H1 (cell line): ENCODE results near the gene CSGALNACT2. TPM values are rescaled to one million over a fixed set of nuclear protein-coding genes. Genes with fewer than 3 reads are reported as not detected.
"Not testable (repeated sequence)": the region's sequence is repeated elsewhere in the genome, so short reads cannot be mapped to it uniquely, and the experiment has no call there.

Source experiments
- CTCF ChIA-PET: fragments of 300-600 bp; sonication (Branson Sonifier 250); formaldehyde crosslinking; loops from one replicate; lab custom pipeline; 2021; ENCODE audit not compliant: partially characterized antibody; lab: Charles Lee
- POLR2A ChIA-PET: fragments of 300-600 bp; sonication (Branson Sonifier 250); formaldehyde crosslinking; loops from one replicate; lab custom pipeline; 2021; ENCODE audit warnings: inconsistent platforms; ENCODE audit not compliant: partially characterized antibody; lab: Charles Lee
- DNase-seq, 2 experiments: peaks; one replicate each; pipeline versions ENCODE4 v3.0.0 to v3.0.0-alpha.2; 2010 to 2022; ENCODE audit warnings: low spot score in 2 of 2, low read depth in 1 of 2, mixed read lengths in 1 of 2
- FAIRE-seq: peaks from 2 replicates; lab custom pipeline; 2011; peaks lifted over from hg19 to GRCh38; lab: Jason Lieb, UNC
- H2AFZ ChIP-seq: 2 replicates; pipeline ENCODE4 v1.8.1; 2012; ENCODE audit warnings: low read length, inconsistent platforms
- H2AK5ac ChIP-seq: 2 replicates; pipeline ENCODE4 v1.6.1; 2013; ENCODE audit warnings: low read depth, low read length
- H2BK120ac ChIP-seq: replicated peaks from 2 replicates; pipeline ENCODE3; 2013; ENCODE audit warnings: low read depth, low read length, inconsistent platforms
- H2BK12ac ChIP-seq: 2 replicates; pipeline ENCODE4 v1.6.1; 2013; ENCODE audit warnings: low read depth, low read length
- H2BK15ac ChIP-seq: 2 replicates; pipeline ENCODE4 v1.6.1; 2013; ENCODE audit warnings: low read length
- H2BK20ac ChIP-seq: 2 replicates; pipeline ENCODE4 v1.6.1; 2013; ENCODE audit warnings: low read length
- H2BK5ac ChIP-seq: 2 replicates; pipeline ENCODE4 v1.6.1; 2013; ENCODE audit warnings: low read depth, low read length
- H3K14ac ChIP-seq: 2 replicates; pipeline ENCODE4 v1.6.1; 2013; ENCODE audit warnings: inconsistent platforms; ENCODE audit not compliant: insufficient read length
- H3K18ac ChIP-seq: 2 replicates; pipeline ENCODE4 v1.6.1; 2013; ENCODE audit warnings: low read length; ENCODE audit errors: extremely low read depth
- H3K23ac ChIP-seq: 2 replicates; pipeline ENCODE4 v1.6.1; 2013; ENCODE audit warnings: inconsistent platforms; ENCODE audit not compliant: insufficient read length
- H3K23me2 ChIP-seq: 2 replicates; pipeline ENCODE4 v1.6.1; 2013; ENCODE audit warnings: low read depth, low read length
- H3K27ac ChIP-seq: 2 replicates; pipeline ENCODE4 v1.6.1; 2011; ENCODE audit warnings: low read depth, low read length, inconsistent platforms
- H3K27me3 ChIP-seq, 4 experiments: replicated peaks in 1 of 4; 1 replicate in 1 of 4; 2 replicates in 3 of 4; pipeline versions ENCODE4 v1.6.1 to v1.8.1; 2011 to 2013; ENCODE audit warnings: low read length in 3 of 4, mild to moderate bottlenecking in 3 of 4, inconsistent platforms in 2 of 4, mixed read lengths in 2 of 4, moderate library complexity in 1 of 4; ENCODE audit not compliant: control insufficient read depth in 3 of 4, insufficient read depth in 3 of 4; ENCODE audit errors: extremely low read depth in 1 of 4
- H3K36me3 ChIP-seq, 4 experiments: 2 replicates each; pipeline versions ENCODE4 v1.6.1 to v1.8.1; 2011 to 2013; ENCODE audit warnings: mild to moderate bottlenecking in 4 of 4, low read length in 3 of 4, moderate library complexity in 2 of 4, control low read depth in 1 of 4, inconsistent platforms in 1 of 4; ENCODE audit not compliant: insufficient read depth in 4 of 4, control insufficient read depth in 2 of 4
- H3K4ac ChIP-seq: replicated peaks from 2 replicates; pipeline ENCODE3; 2013; ENCODE audit warnings: low read length, low read depth, mixed read lengths, inconsistent platforms; ENCODE audit not compliant: insufficient read length
- H3K4me1 ChIP-seq, 4 experiments: replicated peaks in 1 of 4; 1 replicate in 1 of 4; 2 replicates in 3 of 4; pipeline versions ENCODE4 v1.6.1 to v1.8.1; 2011 to 2013; ENCODE audit warnings: low read length in 3 of 4, inconsistent platforms in 2 of 4, mixed read lengths in 1 of 4; ENCODE audit not compliant: insufficient read depth in 4 of 4, control insufficient read depth in 3 of 4
- H3K4me2 ChIP-seq, 2 experiments: 2 replicates each; pipeline versions ENCODE4 v1.6.1 to v1.8.1; 2011 to 2013; ENCODE audit warnings: low read depth in 2 of 2, low read length in 2 of 2, control low read depth in 1 of 2, inconsistent platforms in 1 of 2, mild to moderate bottlenecking in 1 of 2; ENCODE audit not compliant: insufficient read depth in 1 of 2
- H3K4me3 ChIP-seq, 4 experiments: fragments of 200-600, 300-600 bp in 1 of 4; sonication (generic), shearing (Covaris generic), sonication (Bioruptor Twin) in 1 of 4; 2 replicates each; pipeline versions ENCODE4 v1.5.1 to v1.8.1; 2011 to 2016; ENCODE audit warnings: low read length in 4 of 4, low read depth in 3 of 4, control low read depth in 2 of 4, inconsistent platforms in 2 of 4, mild to moderate bottlenecking in 2 of 4, mixed read lengths in 1 of 4, moderate library complexity in 1 of 4; ENCODE audit not compliant: insufficient read depth in 2 of 4; ENCODE audit errors: extremely low read depth in 1 of 4
- H3K56ac ChIP-seq: replicated peaks from 2 replicates; pipeline ENCODE3; 2013; ENCODE audit warnings: low read depth, mild to moderate bottlenecking, mixed read lengths, low read length, inconsistent platforms; ENCODE audit not compliant: insufficient read length
- H3K79me1 ChIP-seq: 2 replicates; pipeline ENCODE4 v1.6.1; 2013; ENCODE audit warnings: low read depth, low read length, control low read depth
- H3K79me2 ChIP-seq, 2 experiments: 2 replicates each; pipeline versions ENCODE4 v1.6.1 to v1.8.1; 2012 to 2013; ENCODE audit warnings: low read length in 2 of 2, mild to moderate bottlenecking in 2 of 2, inconsistent platforms in 1 of 2; ENCODE audit not compliant: insufficient read depth in 2 of 2, control insufficient read depth in 1 of 2
- H3K9ac ChIP-seq, 4 experiments: replicated peaks in 1 of 4; 1 replicate in 1 of 4; 2 replicates in 3 of 4; pipeline versions ENCODE4 v1.6.1 to v1.8.1; 2011 to 2013; ENCODE audit warnings: low read depth in 3 of 4, low read length in 3 of 4, control low read depth in 2 of 4, mild to moderate bottlenecking in 2 of 4, moderate library complexity in 2 of 4, inconsistent platforms in 1 of 4; ENCODE audit errors: extremely low read depth in 1 of 4
- H3K9me3 ChIP-seq, 2 experiments: 2 replicates each; pipeline versions ENCODE4 v1.6.1 to v1.8.1; 2012 to 2013; ENCODE audit warnings: mild to moderate bottlenecking in 2 of 2, moderate library complexity in 2 of 2, control low read depth in 1 of 2, inconsistent platforms in 1 of 2, low read depth in 1 of 2, low read length in 1 of 2, mixed read lengths in 1 of 2; ENCODE audit not compliant: insufficient read depth in 2 of 2
- H4K20me1 ChIP-seq, 2 experiments: replicated peaks in 1 of 2; 2 replicates each; pipeline versions ENCODE3 to v1.8.1; 2011 to 2013; ENCODE audit warnings: inconsistent platforms in 2 of 2, low read length in 2 of 2, mild to moderate bottlenecking in 1 of 2; ENCODE audit not compliant: insufficient read depth in 2 of 2, control insufficient read depth in 1 of 2
- H4K5ac ChIP-seq: 2 replicates; pipeline ENCODE4 v1.6.1; 2013; ENCODE audit warnings: low read length, low read depth, mixed read lengths, inconsistent platforms; ENCODE audit not compliant: insufficient read length
- H4K8ac ChIP-seq: 2 replicates; pipeline ENCODE4 v1.8.0; 2013; ENCODE audit warnings: mild to moderate bottlenecking, moderate library complexity, low read length, inconsistent platforms; ENCODE audit not compliant: insufficient read depth; ENCODE audit errors: extremely low read depth
- H4K91ac ChIP-seq: replicated peaks from 2 replicates; pipeline ENCODE3; 2013; ENCODE audit warnings: low read length, mixed read lengths, inconsistent platforms; ENCODE audit not compliant: insufficient read length
- WGBS, 2 experiments: shearing (Covaris generic) in 1 of 2; methylation state at CpG; one replicate each; pipeline versions ENCODE4 v1.1.6 to v1.1.7; 2013 to 2015; ENCODE audit warnings: low lambda C conversion rate in 2 of 2, mixed read lengths in 2 of 2, inconsistent platforms in 1 of 2, low coverage in 1 of 2, missing lambda C conversion rate in 1 of 2; ENCODE audit not compliant: insufficient replicate concordance in 2 of 2, insufficient coverage in 1 of 2, insufficient read length in 1 of 2; ENCODE audit errors: extremely low coverage in 1 of 2, missing lambda C conversion rate in 1 of 2; 5-methylcytosine and 5-hydroxymethylcytosine counted together
- polyA plus RNA-seq, 7 experiments: library from polyadenylated mRNA; depleted of rRNA in 3 of 7; stranded (reverse) in 5 of 7; unstranded in 2 of 7; fragments of >200 nt in 5 of 7; fragments of 200-250 nt in 2 of 7; gene quantifications; 1 replicate in 5 of 7; 2 replicates in 1 of 7; 4 replicates in 1 of 7; pipeline versions ENCODE4 v1.2.1 to v1.2.3, GENCODE V29; 2011 to 2013; ENCODE audit warnings: missing spikeins in 2 of 7, mixed read lengths in 2 of 7
- total RNA-seq: library from RNA; stranded (reverse); fragmentation: NEBNext Ultra II Directional; extraction: Animal tissue kit (Norgen Biotek cat#: 25700); gene quantifications from 2 replicates; pipeline ENCODE4 v1.2.1, GENCODE V29; 2021

CSGALNACT2 gene
- total and polyA plus RNA-seq, 2 of the 8 experiments (the other 6 are each of a cell fraction or from before 2014, with no cell fraction given), result 2.6 to 5.3 TPM

- H2AFZ ChIP-seq, CTCF ChIA-PET, H3K56ac ChIP-seq, H3K27ac ChIP-seq, H2BK15ac ChIP-seq, H3K79me1 ChIP-seq, H4K8ac ChIP-seq, H3K9me3 ChIP-seq, H3K9ac ChIP-seq, DNase-seq, H2BK20ac ChIP-seq, POLR2A ChIA-PET, H3K18ac ChIP-seq, H2BK5ac ChIP-seq, H3K36me3 ChIP-seq, H3K4me3 ChIP-seq, H3K4me1 ChIP-seq, H4K91ac ChIP-seq, H3K14ac ChIP-seq, H2AK5ac ChIP-seq, H3K23me2 ChIP-seq, H3K79me2 ChIP-seq, H4K20me1 ChIP-seq, H3K23ac ChIP-seq, H2BK12ac ChIP-seq, H3K4me2 ChIP-seq, H3K27me3 ChIP-seq, H3K4ac ChIP-seq, FAIRE-seq, H4K5ac ChIP-seq, H2BK120ac ChIP-seq: not testable (repeated sequence)
- 95% methylated on average over 3 of the region's 3 CpGs; no CpG with 5 or more reads in 1 of the 2 experiments for WGBS, 2 experiments
Observed at GRCh38 chr10:43183764-43184163, 45.5 kb downstream of the CSGALNACT2 start.
